Measurements from ENCODE around the gene TNFSF13.

The TNFSF13 gene

GRCh38 chr17:7588553-7589203 is 30.1 kb downstream of the TNFSF13 start:
- Histone ChIP-seq H3K36me3 (ENCODE audit: control insufficient read depth, insufficient read depth, low read length) (peaks cover 29% of the 10 kb centered on the region), H3K27me3 (replicated peaks; ENCODE audit: control insufficient read depth, insufficient read depth, low read length) (no peaks in the 10 kb centered on the region), H3K4me3 (replicated peaks; ENCODE audit: low read depth, low read length) (no peak overlapping the region)
- no peak for TF ChIP-seq CTCF (IDR thresholded peaks at IDR 0.05; ENCODE audit: insufficient read depth, low read length, poor library complexity, severe bottlenecking)
- DNase-seq (ENCODE audit: extremely low read depth, insufficient read length), result no peak

GRCh38 chr17:7589204-7589868 is 30.8 kb downstream of the TNFSF13 start:
- Histone ChIP-seq H3K4me3 (replicated peaks; ENCODE audit: low read depth, low read length) (no peak overlapping the region), H3K36me3 (ENCODE audit: control insufficient read depth, insufficient read depth, low read length) (peaks cover 34% of the 10 kb centered on the region), H3K27me3 (replicated peaks; ENCODE audit: control insufficient read depth, insufficient read depth, low read length) (no peaks in the 10 kb centered on the region)
- DNase-seq (ENCODE audit: extremely low read depth, insufficient read length), result peak; percentile 66
- peak; percentile 86 for TF ChIP-seq CTCF (IDR thresholded peaks at IDR 0.05; ENCODE audit: insufficient read depth, low read length, poor library complexity, severe bottlenecking)

GRCh38 chr17:7589891-7590691 is 31.5 kb downstream of the TNFSF13 start, which contains the start of gene SOX15:
TSS of gene SOX15 (minus strand) at chr17:7590094. CDS start at chr17:7589676, 418 bp downstream.
- no peak for TF ChIP-seq CTCF (IDR thresholded peaks at IDR 0.05; ENCODE audit: insufficient read depth, low read length, poor library complexity, severe bottlenecking)
- Histone ChIP-seq H3K36me3 (ENCODE audit: control insufficient read depth, insufficient read depth, low read length) (peaks cover 34% of the 10 kb centered on the region), H3K4me3 (replicated peaks; ENCODE audit: low read depth, low read length) (no peak within 1 kb of the TSS), H3K27me3 (replicated peaks; ENCODE audit: control insufficient read depth, insufficient read depth, low read length) (no peaks in the 10 kb centered on the region)
- DNase-seq (ENCODE audit: extremely low read depth, insufficient read length), result no peak

GRCh38 chr17:7590743-7591142 is 32.2 kb downstream of the TNFSF13 start:
- no peak for DNase-seq (ENCODE audit: extremely low read depth, insufficient read length)
- H3K27me3 ChIP-seq (replicated peaks; ENCODE audit: control insufficient read depth, insufficient read depth, low read length), result no peaks in the 10 kb centered on the region
- H3K4me3 ChIP-seq (replicated peaks; ENCODE audit: low read depth, low read length), result no peak overlapping the region
- TF ChIP-seq CTCF (IDR thresholded peaks at IDR 0.05; ENCODE audit: insufficient read depth, low read length, poor library complexity, severe bottlenecking), result no peak
- H3K36me3 ChIP-seq (ENCODE audit: control insufficient read depth, insufficient read depth, low read length), result peaks cover 40% of the 10 kb centered on the region

GRCh38 chr17:7591596-7591995 is 33.0 kb downstream of the TNFSF13 start:
- no peak for TF ChIP-seq CTCF (IDR thresholded peaks at IDR 0.05; ENCODE audit: insufficient read depth, low read length, poor library complexity, severe bottlenecking)
- Histone ChIP-seq H3K27me3 (replicated peaks; ENCODE audit: control insufficient read depth, insufficient read depth, low read length) (no peaks in the 10 kb centered on the region), H3K36me3 (ENCODE audit: control insufficient read depth, insufficient read depth, low read length) (peaks cover 41% of the 10 kb centered on the region), H3K4me3 (replicated peaks; ENCODE audit: low read depth, low read length) (no peak overlapping the region)
- no peak for DNase-seq (ENCODE audit: extremely low read depth, insufficient read length)

Data from GM06990 (cell line).